Gastrocnemius medialis (tissue), 4 donors: ENCODE measurements around the gene RNU1-3.
"Not testable (repeated sequence)": the region's sequence is repeated elsewhere in the genome, so short reads cannot be mapped to it uniquely, and the experiment has no call there.

Source experiments
- CTCF ChIP-seq, 5 experiments: fragments of 450-650 bp in 3 of 5; fragments of 200-600 bp in 2 of 5; sonication (generic) in 2 of 5; IDR thresholded peaks in 4 of 5; conservative IDR thresholded peaks in 1 of 5; 1 replicate in 4 of 5; 2 replicates in 1 of 5; pipeline ENCODE4 v1.5.1; 2016 to 2019; ENCODE audit warnings: antibody characterized with exemption in 5 of 5, mild to moderate bottlenecking in 3 of 5, moderate library complexity in 3 of 5
- POLR2A ChIP-seq, 2 donors: fragments of 450-650 bp; IDR thresholded peaks; one replicate each; pipeline ENCODE4 v1.6.1; 2017; ENCODE audit warnings: antibody characterized with exemption in 2 of 2, mild to moderate bottlenecking in 2 of 2, moderate library complexity in 2 of 2

DNA sequence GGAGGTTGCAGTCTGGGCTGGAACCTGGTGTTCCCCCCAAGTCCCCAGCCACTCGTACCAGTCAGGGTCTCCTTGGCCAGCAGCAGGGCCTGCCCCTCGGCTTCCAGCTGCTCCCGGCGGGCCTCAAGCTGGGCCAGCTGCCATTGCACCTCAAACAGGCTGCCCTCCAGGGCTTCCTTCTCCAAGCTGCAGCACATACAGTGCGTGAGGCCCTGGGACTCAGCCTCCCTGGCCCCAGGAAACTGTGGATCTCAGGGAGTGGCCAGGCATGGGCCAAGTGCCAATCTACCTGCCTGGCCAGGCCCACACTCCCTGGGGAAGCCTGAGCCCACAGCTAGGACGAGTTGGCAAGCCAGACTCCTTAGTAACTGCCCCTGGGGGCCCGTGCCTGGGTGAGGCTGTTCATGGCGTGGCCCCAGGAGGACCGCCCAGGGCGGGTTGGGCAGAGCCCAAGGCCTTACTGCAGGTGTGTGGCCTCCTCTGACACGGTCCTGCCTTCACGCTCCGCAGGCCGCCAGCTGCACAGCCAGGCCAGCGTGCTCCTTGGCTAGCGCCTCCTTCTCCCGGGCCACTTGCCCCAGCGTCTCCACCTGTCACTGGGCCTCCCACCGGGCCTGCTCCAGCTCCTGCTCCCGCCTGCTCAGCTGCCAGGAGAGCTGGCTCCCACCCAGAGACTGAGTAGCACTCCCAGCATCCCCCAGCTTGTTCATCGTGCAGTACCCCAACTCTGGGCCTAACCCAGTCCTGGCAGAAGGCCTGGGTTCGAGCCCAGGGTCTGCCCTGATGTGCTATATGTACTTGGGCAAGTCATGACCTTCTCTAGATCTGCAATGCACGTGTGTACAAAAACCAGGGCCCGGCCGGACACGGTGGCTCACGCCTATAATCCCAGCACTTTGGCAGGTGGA is 42.7 kb downstream of the RNU1-3 start:
- TF ChIP-seq CTCF (IDR thresholded peaks at IDR 0.05 in 4 of 5, conservative IDR thresholded peaks at IDR 0.05 in 1 of 5); POLR2A (IDR thresholded peaks at IDR 0.05): not testable (repeated sequence)
